Keratinocyte (primary cell): ENCODE data around the gene PIP4K2A. TPM values are rescaled to one million over a fixed set of nuclear protein-coding genes. Genes with fewer than 3 reads are reported as not detected.

Experiments
- DNase-seq: peaks from one replicate; pipeline ENCODE4 v3.0.0-alpha.2; 2011; ENCODE audit warnings: low read depth, missing footprints, low spot score
- FAIRE-seq: peaks from 2 replicates; lab custom pipeline; 2011; peaks lifted over from hg19 to GRCh38; lab: Jason Lieb, UNC
- H2AFZ ChIP-seq: 2 replicates; pipeline ENCODE4 v1.6.0; 2012; ENCODE audit warnings: low read length, control low read depth, inconsistent platforms; ENCODE audit not compliant: control insufficient read depth
- H3K27ac ChIP-seq: 2 replicates; pipeline ENCODE4 v1.5.1; 2011; ENCODE audit warnings: low read length; ENCODE audit not compliant: control insufficient read depth, insufficient read depth
- H3K27me3 ChIP-seq: 3 replicates; pipeline ENCODE4 v1.6.0; 2011; ENCODE audit warnings: low read length; ENCODE audit not compliant: control insufficient read depth, insufficient read depth; ENCODE audit errors: extremely low read depth
- H3K36me3 ChIP-seq, 2 experiments: 2 replicates in 1 of 2; 3 replicates in 1 of 2; pipeline ENCODE4 v1.5.1; 2011; ENCODE audit warnings: low read length in 2 of 2, mild to moderate bottlenecking in 1 of 2; ENCODE audit not compliant: control insufficient read depth in 2 of 2, insufficient read depth in 2 of 2; ENCODE audit errors: extremely low read depth in 1 of 2
- H3K4me1 ChIP-seq: 3 replicates; pipeline ENCODE4 v1.5.1; 2011; ENCODE audit warnings: low read length; ENCODE audit not compliant: control insufficient read depth, insufficient read depth; ENCODE audit errors: extremely low read depth
- H3K4me2 ChIP-seq: 3 replicates; pipeline ENCODE4 v1.6.0; 2011; ENCODE audit warnings: low read depth, low read length; ENCODE audit not compliant: control insufficient read depth, insufficient read depth; ENCODE audit errors: extremely low read depth
- H3K4me3 ChIP-seq, 3 experiments: fragments of 200-600 bp in 1 of 3; sonication (generic) in 1 of 3; 2 replicates in 2 of 3; 3 replicates in 1 of 3; pipeline ENCODE4 v1.5.1; 2011 to 2016; ENCODE audit warnings: low read length in 3 of 3, mild to moderate bottlenecking in 3 of 3, control low read depth in 2 of 3, inconsistent platforms in 1 of 3, low read depth in 1 of 3, mixed read lengths in 1 of 3, mixed run types in 1 of 3, moderate library complexity in 1 of 3; ENCODE audit not compliant: control insufficient read depth in 2 of 3, insufficient read depth in 2 of 3; ENCODE audit errors: extremely low read depth in 1 of 3
- H3K79me2 ChIP-seq: 2 replicates; pipeline ENCODE4 v1.6.0; 2012; ENCODE audit warnings: low read length; ENCODE audit not compliant: control insufficient read depth, insufficient read depth
- H3K9ac ChIP-seq: 3 replicates; pipeline ENCODE4 v1.6.0; 2011; ENCODE audit warnings: low read length; ENCODE audit not compliant: control insufficient read depth, insufficient read depth; ENCODE audit errors: extremely low read depth
- H3K9me1 ChIP-seq: 3 replicates; pipeline ENCODE4 v1.6.0; 2011; ENCODE audit warnings: low read length; ENCODE audit not compliant: control insufficient read depth, insufficient read depth; ENCODE audit errors: extremely low read depth
- H3K9me3 ChIP-seq: 2 replicates; pipeline ENCODE4 v1.5.1; 2012; ENCODE audit warnings: low read depth, low read length; ENCODE audit not compliant: control insufficient read depth
- H4K20me1 ChIP-seq: 3 replicates; pipeline ENCODE4 v1.6.0; 2011; ENCODE audit warnings: low read length; ENCODE audit not compliant: control insufficient read depth, insufficient read depth; ENCODE audit errors: extremely low read depth
- EZH2 ChIP-seq: IDR thresholded peaks from one replicate; pipeline ENCODE4 v1.6.1; 2012; ENCODE audit warnings: inconsistent platforms, mild to moderate bottlenecking, low read length, moderate library complexity
- dilution Hi-C: fragments of 300-500 bp; cut with MboI; formaldehyde crosslinking; loops from one replicate; pipeline ENCODE4 v1.7.0; 2020; ENCODE audit warnings: low sequenced_read_pairs; ENCODE audit not compliant: extremely low pct_ligation_motif_present
- polyA plus RNA-seq, 5 experiments: library from polyadenylated mRNA; depleted of rRNA in 3 of 5; stranded (reverse) in 3 of 5; stranded (forward) in 1 of 5; unstranded in 1 of 5; fragments of >200 nt; gene quantifications; 1 replicate in 1 of 5; 2 replicates in 3 of 5; 3 replicates in 1 of 5; pipeline versions ENCODE4 v1.2.1 to v1.2.3, GENCODE V29; 2011 to 2012; ENCODE audit warnings: missing spikeins in 2 of 5, low read depth in 1 of 5, low replicate concordance in 1 of 5
- TF ChIP-seq, protein P1 (sequence below), 3 experiments: IDR thresholded peaks in 1 of 3; conservative IDR thresholded peaks in 1 of 3; optimal IDR thresholded peaks in 1 of 3; 2 replicates in 2 of 3; 3 replicates in 1 of 3; pipeline versions ENCODE3 to v1.5.1; 2011; ENCODE audit warnings: low read length in 3 of 3, mild to moderate bottlenecking in 3 of 3, moderate library complexity in 2 of 3, control low read depth in 1 of 3, inconsistent platforms in 1 of 3; ENCODE audit not compliant: insufficient read depth in 2 of 3; ENCODE audit errors: extremely low read depth in 1 of 3

PIP4K2A gene
- polyA plus RNA-seq, 1 donor (not counting 4 experiments of a cell fraction or from before 2014, with no cell fraction given), result 15.5 TPM

DNA sequence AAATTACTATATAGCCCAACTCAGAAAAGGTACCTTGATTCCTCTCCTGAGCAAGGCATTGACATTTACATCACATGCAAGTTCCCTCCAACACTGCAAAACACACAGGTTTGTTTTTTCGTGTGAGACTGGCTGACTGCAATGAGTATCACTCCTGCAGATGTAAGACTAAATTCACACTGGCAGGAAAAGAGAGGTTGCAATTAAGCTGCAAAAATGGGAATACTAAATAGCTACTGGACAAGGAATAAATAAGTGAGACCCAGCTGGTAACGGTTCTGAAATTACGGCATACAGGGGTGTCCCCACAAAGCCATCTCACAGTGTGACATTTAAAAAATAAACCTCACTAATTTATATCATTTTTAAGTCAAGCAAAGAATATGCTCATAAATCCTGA lies 97.3 kb downstream of the PIP4K2A start:
- peaks cover 2% of the 10 kb centered on the region for H3K9me1 ChIP-seq
- no peak for FAIRE-seq
- no peaks in the 10 kb centered on the region for H4K20me1 ChIP-seq
- H3K27ac ChIP-seq, result no peak overlapping the region
- no peaks in the 10 kb centered on the region for H3K36me3 ChIP-seq
- dilution Hi-C loops, result no loop called here
- H2AFZ ChIP-seq, result no peak overlapping the region
- H3K4me3 ChIP-seq, result no peak overlapping the region
- no peak for TF ChIP-seq EZH2
- TF ChIP-seq, protein P1, sequence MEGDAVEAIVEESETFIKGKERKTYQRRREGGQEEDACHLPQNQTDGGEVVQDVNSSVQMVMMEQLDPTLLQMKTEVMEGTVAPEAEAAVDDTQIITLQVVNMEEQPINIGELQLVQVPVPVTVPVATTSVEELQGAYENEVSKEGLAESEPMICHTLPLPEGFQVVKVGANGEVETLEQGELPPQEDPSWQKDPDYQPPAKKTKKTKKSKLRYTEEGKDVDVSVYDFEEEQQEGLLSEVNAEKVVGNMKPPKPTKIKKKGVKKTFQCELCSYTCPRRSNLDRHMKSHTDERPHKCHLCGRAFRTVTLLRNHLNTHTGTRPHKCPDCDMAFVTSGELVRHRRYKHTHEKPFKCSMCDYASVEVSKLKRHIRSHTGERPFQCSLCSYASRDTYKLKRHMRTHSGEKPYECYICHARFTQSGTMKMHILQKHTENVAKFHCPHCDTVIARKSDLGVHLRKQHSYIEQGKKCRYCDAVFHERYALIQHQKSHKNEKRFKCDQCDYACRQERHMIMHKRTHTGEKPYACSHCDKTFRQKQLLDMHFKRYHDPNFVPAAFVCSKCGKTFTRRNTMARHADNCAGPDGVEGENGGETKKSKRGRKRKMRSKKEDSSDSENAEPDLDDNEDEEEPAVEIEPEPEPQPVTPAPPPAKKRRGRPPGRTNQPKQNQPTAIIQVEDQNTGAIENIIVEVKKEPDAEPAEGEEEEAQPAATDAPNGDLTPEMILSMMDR (optimal IDR thresholded peaks at IDR 0.05 in 1 of 3, IDR thresholded peaks at IDR 0.05 in 1 of 3, conservative IDR thresholded peaks at IDR 0.05 in 1 of 3; ENCODE audit: extremely low read depth in 1 of 3, insufficient read depth in 2 of 3, low read length in 3 of 3), result no peak
- H3K9me3 ChIP-seq, result no peaks in the 10 kb centered on the region
- peaks cover 31% of the 10 kb centered on the region for H3K4me1 ChIP-seq
- no peak for DNase-seq
- H3K4me2 ChIP-seq, result no peak overlapping the region
- H3K9ac ChIP-seq, result no peak overlapping the region
- peaks cover 5% of the 10 kb centered on the region for H3K79me2 ChIP-seq
- no peaks in the 10 kb centered on the region for H3K27me3 ChIP-seq

DNA sequence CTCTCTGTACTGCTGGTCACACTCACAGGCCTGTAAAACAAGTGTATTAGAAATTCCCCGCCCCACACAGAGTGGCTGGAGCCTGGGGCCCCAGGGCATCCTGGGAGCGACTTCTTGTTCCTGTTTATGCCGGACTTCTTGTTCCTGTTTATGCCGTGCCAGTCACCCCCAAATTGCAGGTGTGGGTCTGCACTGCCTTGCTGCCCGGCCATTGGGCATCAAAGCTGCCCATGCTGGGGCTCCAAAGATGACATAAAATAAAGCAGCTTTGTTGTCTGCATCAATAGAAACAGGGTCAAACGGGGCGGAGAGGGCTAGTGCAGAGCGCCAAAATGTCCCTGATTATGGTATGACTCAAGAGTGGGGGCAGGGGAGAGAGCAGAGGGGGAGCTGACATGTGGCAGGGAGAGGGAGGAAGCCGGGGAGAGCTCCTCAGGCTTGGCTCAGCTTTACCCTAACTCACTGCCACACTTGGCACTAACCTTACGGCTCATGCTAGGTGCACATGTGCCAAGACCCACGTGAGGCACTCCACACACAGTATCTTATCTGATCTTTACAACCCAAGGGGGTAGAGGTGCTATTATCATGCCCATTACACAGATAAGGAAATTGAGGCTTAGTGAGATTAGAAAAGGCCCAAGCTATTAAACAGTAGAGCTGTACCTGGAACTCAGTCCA lies 98.4 kb downstream of the PIP4K2A start:
- Histone ChIP-seq H3K79me2 (peaks cover 5% of the 10 kb centered on the region), H4K20me1 (no peaks in the 10 kb centered on the region), H3K4me2 (no peak overlapping the region), H2AFZ (no peak overlapping the region), H3K36me3 (no peaks in the 10 kb centered on the region), H3K9me3 (no peaks in the 10 kb centered on the region), H3K4me1 (peaks cover 31% of the 10 kb centered on the region), H3K27ac (no peak overlapping the region), H3K4me3 (no peak overlapping the region), H3K27me3 (no peaks in the 10 kb centered on the region), H3K9me1 (peaks cover 2% of the 10 kb centered on the region), H3K9ac (no peak overlapping the region)
- DNase-seq (no peak), FAIRE-seq (no peak)
- dilution Hi-C loops, result no loop called here
- TF ChIP-seq, protein P1 (optimal IDR thresholded peaks at IDR 0.05 in 1 of 3, IDR thresholded peaks at IDR 0.05 in 1 of 3, conservative IDR thresholded peaks at IDR 0.05 in 1 of 3; ENCODE audit: extremely low read depth in 1 of 3, insufficient read depth in 2 of 3, low read length in 3 of 3), result no peak
- no peak for TF ChIP-seq EZH2
